ENCODE results near the gene PTCSC3.

DNA sequence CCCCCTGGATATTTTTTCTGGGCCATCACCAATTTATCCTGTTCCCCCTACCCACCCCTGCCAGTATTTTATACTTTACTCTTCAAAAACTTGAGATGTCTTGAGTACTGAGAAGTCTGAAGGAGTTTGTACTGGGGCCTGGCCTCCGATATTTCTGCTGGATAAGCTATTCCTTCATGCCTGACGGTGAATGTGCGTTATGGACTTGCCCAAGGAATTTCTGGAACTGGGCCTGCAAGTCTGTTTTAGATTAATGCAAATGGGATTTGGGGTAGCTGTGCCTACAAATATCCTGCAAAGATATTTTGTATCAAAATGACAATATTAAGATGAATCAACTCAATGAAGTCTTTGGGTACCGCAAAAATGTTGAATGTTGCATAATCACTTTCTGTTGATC, at the start of gene PTCSC3:
- TF ChIP-seq YY1 (IDR thresholded peaks at IDR 0.05; ENCODE audit: insufficient read depth, insufficient read length), result no peak
- TF ChIP-seq SUZ12 (IDR thresholded peaks at IDR 0.05; ENCODE audit: extremely low read depth, insufficient read depth, insufficient read length), result no peak
- no peak for TF ChIP-seq ZNF274 (IDR thresholded peaks at IDR 0.05; ENCODE audit: low read depth, low read length)
